ENCODE measurements around the gene AICDA. TPM values are rescaled to one million over a fixed set of nuclear protein-coding genes. Genes with fewer than 3 reads are reported as not detected.

Gene AICDA
- total RNA-seq, 1 experiment from 2014 or later, result 0.22 TPM

GRCh38 chr12:8647968-8648367, 35.3 kb upstream of the AICDA start:
- no peaks in the 10 kb centered on the region for H3K27me3 Mint-ChIP-seq (ENCODE audit: low read depth)
- no peak overlapping the region for H3K4me3 Mint-ChIP-seq
- H2AFZ ChIP-seq (ENCODE audit: low read length), result no peak overlapping the region
- H3K9me3 Mint-ChIP-seq, result no peaks in the 10 kb centered on the region
- H3K14ac ChIP-seq (ENCODE audit: insufficient read depth, low read length), result no peak overlapping the region
- no peak overlapping the region for H2BK15ac ChIP-seq (ENCODE audit: low read depth, low read length)
- H2BK20ac ChIP-seq (ENCODE audit: low read depth, low read length, poor library complexity, severe bottlenecking), result no peak overlapping the region
- no peak overlapping the region for H3K23ac ChIP-seq (ENCODE audit: insufficient read length, low read depth, low read length)
- H3K4me1 Mint-ChIP-seq, result peaks cover 9 to 21% of the 10 kb centered on the region in 2 experiments
- no peaks in the 10 kb centered on the region for H3K9me3 ChIP-seq (ENCODE audit: control insufficient read depth, low read depth, low read length)
- no peak overlapping the region for H3K56ac ChIP-seq (ENCODE audit: insufficient read length, low read depth, low read length)
- no peak overlapping the region for H4K8ac ChIP-seq (replicated peaks; ENCODE audit: insufficient read length, low read depth, low read length)
- DNase-seq, result no peak
- no peaks in the 10 kb centered on the region for H3K36me3 Mint-ChIP-seq (ENCODE audit: insufficient read depth in 1 of 3, low read depth in 3 of 3)
- no peaks in the 10 kb centered on the region for H3K23me2 ChIP-seq (ENCODE audit: insufficient read length, low read depth, low read length, poor library complexity, severe bottlenecking)
- TF ChIP-seq, protein P1, sequence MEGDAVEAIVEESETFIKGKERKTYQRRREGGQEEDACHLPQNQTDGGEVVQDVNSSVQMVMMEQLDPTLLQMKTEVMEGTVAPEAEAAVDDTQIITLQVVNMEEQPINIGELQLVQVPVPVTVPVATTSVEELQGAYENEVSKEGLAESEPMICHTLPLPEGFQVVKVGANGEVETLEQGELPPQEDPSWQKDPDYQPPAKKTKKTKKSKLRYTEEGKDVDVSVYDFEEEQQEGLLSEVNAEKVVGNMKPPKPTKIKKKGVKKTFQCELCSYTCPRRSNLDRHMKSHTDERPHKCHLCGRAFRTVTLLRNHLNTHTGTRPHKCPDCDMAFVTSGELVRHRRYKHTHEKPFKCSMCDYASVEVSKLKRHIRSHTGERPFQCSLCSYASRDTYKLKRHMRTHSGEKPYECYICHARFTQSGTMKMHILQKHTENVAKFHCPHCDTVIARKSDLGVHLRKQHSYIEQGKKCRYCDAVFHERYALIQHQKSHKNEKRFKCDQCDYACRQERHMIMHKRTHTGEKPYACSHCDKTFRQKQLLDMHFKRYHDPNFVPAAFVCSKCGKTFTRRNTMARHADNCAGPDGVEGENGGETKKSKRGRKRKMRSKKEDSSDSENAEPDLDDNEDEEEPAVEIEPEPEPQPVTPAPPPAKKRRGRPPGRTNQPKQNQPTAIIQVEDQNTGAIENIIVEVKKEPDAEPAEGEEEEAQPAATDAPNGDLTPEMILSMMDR (conservative IDR thresholded peaks at IDR 0.05), result no peak; the same call in 2 of the 3 replicates
- H3K27ac ChIP-seq (ENCODE audit: insufficient read length, low read depth, low read length), result no peak overlapping the region
- WGBS (ENCODE audit: extremely low coverage, insufficient read length, low lambda C conversion rate), result no CpG with 5 or more reads among the region's 5 CpGs
- 0 out of 2 replicates have a peak, but pooled peaks cover 4% of the 10 kb centered on the region for H3K4me1 ChIP-seq (ENCODE audit: insufficient read depth, low read length)
- H3K4me2 ChIP-seq (ENCODE audit: insufficient read depth, insufficient read length, low read length), result no peak overlapping the region
- no peak overlapping the region for H2BK120ac ChIP-seq (ENCODE audit: low read depth, low read length, poor library complexity, severe bottlenecking)
- no peak overlapping the region for H3K18ac ChIP-seq (ENCODE audit: insufficient read length, low read depth, low read length)
- H3T11ph ChIP-seq (ENCODE audit: low read length), result no peak overlapping the region
- no peak overlapping the region for H3K4ac ChIP-seq (ENCODE audit: low read depth, low read length)
- H3K79me2 ChIP-seq (ENCODE audit: insufficient read depth, low read length), result no peaks in the 10 kb centered on the region
- no peak overlapping the region for H2BK5ac ChIP-seq (ENCODE audit: insufficient read length, low read length)
- H3K27ac Mint-ChIP-seq, result no peak overlapping the region
- H3K27me3 ChIP-seq (ENCODE audit: insufficient read depth, low read length), result no peaks in the 10 kb centered on the region
- no peak overlapping the region for H2AK5ac ChIP-seq (ENCODE audit: insufficient read length, low read length)
- H2BK12ac ChIP-seq (ENCODE audit: insufficient read length, low read depth, low read length), result no peak overlapping the region
- H3K79me1 ChIP-seq (ENCODE audit: insufficient read depth, low read depth, low read length, poor library complexity, severe bottlenecking), result no peaks in the 10 kb centered on the region
- no peak overlapping the region for H4K5ac ChIP-seq (ENCODE audit: insufficient read length, low read depth, low read length)
- no peaks in the 10 kb centered on the region for H4K20me1 ChIP-seq (ENCODE audit: control insufficient read depth, insufficient read depth, insufficient read length)
- no peak overlapping the region for H3K9ac ChIP-seq (ENCODE audit: extremely low read depth, insufficient read length, low read length)
- no peak overlapping the region for H4K91ac ChIP-seq (ENCODE audit: insufficient read length, low read depth, low read length)

All from H9 (cell line).